Right lobe of liver (tissue), 6 donors: ENCODE results near the gene GADL1. TPM values are rescaled to one million over a fixed set of nuclear protein-coding genes. Genes with fewer than 3 reads are reported as not detected.

Source experiments
- ATAC-seq, 4 donors: fragments of 200-7000 bp; cut with Tn5 transposase; one replicate each; pipeline ENCODE4 v1.9.1; 2020; ENCODE audit warnings: mild to moderate bottlenecking in 4 of 4, moderate library complexity in 4 of 4
- DNase-seq, 3 donors: peaks; one replicate each; pipeline ENCODE4 v3.0.0-alpha.2; 2020
- H3K27ac ChIP-seq, 3 donors: fragments of 200-600 bp; one replicate each; pipeline ENCODE4 v1.8.0; 2022
- H3K27me3 ChIP-seq, 2 donors: fragments of 200-600 bp; one replicate each; pipeline ENCODE4 v1.8.0; 2022
- H3K36me3 ChIP-seq, 4 donors: fragments of 200-600 bp; sonication (generic) in 1 of 4; one replicate each; pipeline versions ENCODE4 v1.5.1 to v1.8.0; 2017 to 2022; ENCODE audit warnings: control low read depth in 1 of 4
- H3K4me1 ChIP-seq, 4 donors: fragments of 200-600 bp; sonication (generic) in 1 of 4; one replicate each; pipeline versions ENCODE4 v1.5.1 to v1.8.0; 2017 to 2022; ENCODE audit warnings: control low read depth in 1 of 4
- H3K4me3 ChIP-seq, 3 donors: fragments of 200-600 bp; one replicate each; pipeline ENCODE4 v1.8.0; 2022
- H3K9me3 ChIP-seq, 4 donors: fragments of 200-600 bp; sonication (generic) in 1 of 4; one replicate each; pipeline versions ENCODE4 v1.5.1 to v1.8.0; 2017 to 2022; ENCODE audit warnings: control low read depth in 1 of 4
- POLR2A ChIP-seq: fragments of 450-650 bp; IDR thresholded peaks from one replicate; pipeline ENCODE4 v1.6.1; 2017; ENCODE audit warnings: antibody characterized with exemption, mild to moderate bottlenecking
- WGBS: methylation state at CpG from one replicate; pipeline ENCODE4 v1.1.6; 2018; ENCODE audit warnings: low coverage, low lambda C conversion rate; ENCODE audit not compliant: insufficient coverage; ENCODE audit errors: missing lambda C conversion rate; 5-methylcytosine and 5-hydroxymethylcytosine counted together
- intact Hi-C, 2 donors: fragments of 100-400 bp; cut with DNase I; formaldehyde crosslinking; loops; one replicate each; pipeline versions ENCODE4 v1.11.2 to v1.14.1; 2022
- total RNA-seq, 6 experiments: library from RNA; depleted of rRNA in 2 of 6; stranded (reverse); fragments of >200 nt in 2 of 6; fragmentation: NEBNext Ultra II Directional in 3 of 6; extraction: Animal tissue kit (Norgen Biotek cat#: 25700) in 3 of 6; gene quantifications; one replicate each; pipeline versions ENCODE4 v1.1.0 to v1.2.4, GENCODE V29; 2016 to 2023
- TF ChIP-seq, protein P1 (sequence below), 4 donors: fragments of 200-600 bp in 3 of 4; fragments of 450-650 bp in 1 of 4; IDR thresholded peaks; one replicate each; pipeline versions ENCODE4 v1.5.1 to v1.8.0; 2016 to 2022; ENCODE audit warnings: antibody characterized with exemption in 4 of 4, mild to moderate bottlenecking in 2 of 4
- donor health status: DM: no; HTN: yes; CAD: no.
- donor health status: DM: no; HTN: no; CAD: no.
- donor health status: DM: no; HTN: no; CAD: no.
- donor health status: DM: no; HTN: yes; CAD: no.
- donor health status: DM: no; HTN: yes; CAD: no.

GADL1 gene
- total RNA-seq, 6 experiments from 2014 or later = not detected

DNA sequence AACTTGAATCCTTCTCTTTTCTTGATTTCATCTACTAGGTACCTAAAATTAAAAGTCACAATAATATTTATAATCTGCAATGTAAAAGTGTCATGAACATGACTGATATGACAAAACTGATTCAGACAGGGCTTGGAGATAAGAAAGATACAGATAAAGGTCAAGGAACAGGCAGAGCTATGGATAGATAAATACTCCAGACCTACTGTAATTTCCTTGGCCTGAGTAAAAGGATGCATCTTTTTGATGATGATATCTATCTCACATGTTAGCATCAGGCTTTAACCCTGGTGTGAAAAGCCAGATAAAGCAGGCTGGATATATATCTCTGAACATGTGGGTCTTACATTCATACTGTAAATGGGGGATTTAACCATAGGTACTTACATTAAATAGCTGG lies 108.1 kb downstream of the GADL1 start:
- no peak for DNase-seq
- no peak for ATAC-seq
- Histone ChIP-seq H3K27ac (no peak overlapping the region), H3K9me3 (no peaks in the 10 kb centered on the region), H3K27me3 (no peaks in the 10 kb centered on the region), H3K4me1 (no peaks in the 10 kb centered on the region), H3K4me3 (no peak overlapping the region), H3K36me3 (no peaks in the 10 kb centered on the region)
- intact Hi-C loops = no loop called here
- TF ChIP-seq POLR2A = no peak
- TF ChIP-seq, protein P1, sequence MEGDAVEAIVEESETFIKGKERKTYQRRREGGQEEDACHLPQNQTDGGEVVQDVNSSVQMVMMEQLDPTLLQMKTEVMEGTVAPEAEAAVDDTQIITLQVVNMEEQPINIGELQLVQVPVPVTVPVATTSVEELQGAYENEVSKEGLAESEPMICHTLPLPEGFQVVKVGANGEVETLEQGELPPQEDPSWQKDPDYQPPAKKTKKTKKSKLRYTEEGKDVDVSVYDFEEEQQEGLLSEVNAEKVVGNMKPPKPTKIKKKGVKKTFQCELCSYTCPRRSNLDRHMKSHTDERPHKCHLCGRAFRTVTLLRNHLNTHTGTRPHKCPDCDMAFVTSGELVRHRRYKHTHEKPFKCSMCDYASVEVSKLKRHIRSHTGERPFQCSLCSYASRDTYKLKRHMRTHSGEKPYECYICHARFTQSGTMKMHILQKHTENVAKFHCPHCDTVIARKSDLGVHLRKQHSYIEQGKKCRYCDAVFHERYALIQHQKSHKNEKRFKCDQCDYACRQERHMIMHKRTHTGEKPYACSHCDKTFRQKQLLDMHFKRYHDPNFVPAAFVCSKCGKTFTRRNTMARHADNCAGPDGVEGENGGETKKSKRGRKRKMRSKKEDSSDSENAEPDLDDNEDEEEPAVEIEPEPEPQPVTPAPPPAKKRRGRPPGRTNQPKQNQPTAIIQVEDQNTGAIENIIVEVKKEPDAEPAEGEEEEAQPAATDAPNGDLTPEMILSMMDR (IDR thresholded peaks at IDR 0.05) = no peak

DNA sequence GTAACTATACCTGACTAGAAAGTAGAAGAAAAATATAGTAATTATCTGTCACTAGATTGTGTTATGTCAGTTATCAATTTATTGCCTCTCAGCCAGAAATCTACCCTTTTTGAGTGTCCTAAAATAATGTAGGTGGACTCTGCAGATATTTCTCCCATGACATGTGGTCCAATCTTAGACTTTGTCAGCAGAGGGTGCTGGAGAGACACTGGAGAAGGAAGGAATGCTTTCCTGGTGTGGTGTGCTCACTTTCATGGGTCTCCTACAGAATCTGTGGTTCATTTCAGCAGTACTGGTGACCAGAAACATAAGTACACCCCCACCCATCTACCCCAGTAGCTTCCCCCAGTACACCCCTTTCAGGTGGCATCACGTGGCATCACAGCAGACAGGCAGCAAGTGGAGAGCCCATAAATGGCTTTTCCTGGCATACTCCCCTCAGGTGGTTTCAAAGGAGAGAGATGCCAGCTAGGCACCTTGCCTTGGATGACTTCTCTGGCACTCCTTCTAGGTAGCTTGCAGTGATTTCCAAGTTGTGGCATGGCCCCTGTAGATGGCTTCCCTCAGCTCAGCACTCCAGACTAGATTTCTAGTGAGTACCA lies 114.7 kb downstream of the GADL1 start:
- no CpG with 5 or more reads among the region's 1 CpG for WGBS
- DNase-seq = no peak
- peak; percentile 55 to 73 (median 61) for ATAC-seq
- Histone ChIP-seq H3K4me1 (peaks cover 0 to 4% (median 0%) of the 10 kb centered on the region in 4 donors), H3K27ac (no peak overlapping the region), H3K36me3 (no peaks in the 10 kb centered on the region), H3K4me3 (no peak overlapping the region), H3K9me3 (no peaks in the 10 kb centered on the region), H3K27me3 (no peaks in the 10 kb centered on the region)
- TF ChIP-seq, protein P1 (IDR thresholded peaks at IDR 0.05) = peak; percentile 23 to 47 (median 40)
- no peak for TF ChIP-seq POLR2A
- intact Hi-C loops = no loop called here

DNA sequence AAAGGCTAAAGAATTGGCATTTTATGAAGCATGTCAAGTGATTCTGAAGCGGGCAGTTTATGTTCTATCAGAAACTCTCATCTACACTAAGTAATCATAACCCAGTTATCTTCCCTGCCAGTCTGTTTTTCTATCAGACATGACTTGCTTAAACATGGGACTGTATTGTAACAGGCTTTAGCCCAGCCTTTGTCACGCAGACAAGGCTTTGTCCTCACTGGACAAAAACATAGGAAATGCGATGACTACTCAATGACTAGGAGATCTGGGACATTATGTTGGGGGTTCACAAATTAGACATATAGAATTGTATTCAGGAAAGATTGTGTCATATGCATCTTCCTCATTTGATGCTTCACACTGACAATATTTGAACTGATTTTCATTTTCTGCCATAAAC lies 115.5 kb downstream of the GADL1 start:
- ATAC-seq = no peak
- WGBS = 56% methylated on average over 3 of the region's 3 CpGs
- intact Hi-C loops = no loop called here

DNA sequence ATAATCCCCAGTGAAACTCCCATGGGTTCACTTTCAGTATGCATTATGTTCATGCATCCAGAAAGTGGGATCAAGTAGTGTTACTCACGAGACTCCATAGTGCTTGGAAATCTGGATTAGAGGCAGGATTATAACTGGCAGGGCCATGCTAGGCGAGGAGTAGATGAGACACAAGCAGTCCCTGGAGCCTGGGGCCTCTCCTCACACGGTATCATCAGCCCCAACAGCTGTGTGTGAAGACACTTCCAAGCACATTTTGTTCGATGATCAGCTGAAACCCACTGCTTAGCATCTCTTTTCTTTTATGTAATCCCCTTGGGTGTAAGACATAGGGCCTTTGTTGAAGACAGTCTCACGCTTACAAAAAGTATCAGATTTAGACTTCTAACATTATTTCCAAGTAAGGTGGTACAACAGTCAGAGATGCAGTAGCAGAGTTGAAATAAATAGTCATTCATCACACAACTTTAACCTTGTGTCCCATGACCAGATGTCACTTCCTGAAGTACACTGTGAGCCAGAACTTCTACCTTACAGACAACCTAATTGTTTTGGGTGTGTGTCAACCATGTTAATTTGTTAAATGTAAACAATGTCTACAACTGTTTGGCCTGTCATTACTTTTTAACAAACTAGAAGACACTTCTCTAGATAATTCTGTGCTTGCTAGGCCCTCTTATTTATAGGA lies 116.9 kb downstream of the GADL1 start:
- intact Hi-C loops = no loop called here
- H3K4me1 ChIP-seq = peaks cover 0 to 4% (median 0%) of the 10 kb centered on the region in 4 donors
- DNase-seq (no peak), ATAC-seq (no peak)
- no peaks in the 10 kb centered on the region for H3K9me3 ChIP-seq
- H3K27ac ChIP-seq = no peak overlapping the region
- H3K36me3 ChIP-seq = no peaks in the 10 kb centered on the region
- 82% methylated on average over 3 of the region's 5 CpGs for WGBS
- H3K4me3 ChIP-seq = no peak overlapping the region
- TF ChIP-seq, protein P1 (IDR thresholded peaks at IDR 0.05) = no peak
- no peak for TF ChIP-seq POLR2A
- no peaks in the 10 kb centered on the region for H3K27me3 ChIP-seq

More for the DNA sequence above, 115.5 kb downstream of the GADL1 start:
- no peaks in the 10 kb centered on the region for H3K27me3 ChIP-seq
- no peak overlapping the region for H3K4me3 ChIP-seq
- no peak for DNase-seq
- peaks cover 0 to 4% (median 0%) of the 10 kb centered on the region in 4 donors for H3K4me1 ChIP-seq
- H3K27ac ChIP-seq = no peak overlapping the region
- TF ChIP-seq, protein P1 (IDR thresholded peaks at IDR 0.05) = no peak
- no peak for TF ChIP-seq POLR2A
- no peaks in the 10 kb centered on the region for H3K9me3 ChIP-seq
- H3K36me3 ChIP-seq = no peaks in the 10 kb centered on the region
